MV-4-11 (cell line): Measurements from ENCODE around the gene POMZP3.
A peak's percentile ranks its signal among the peaks of the same experiment; 100 is the strongest.
"Not testable (repeated sequence)": the region's sequence is repeated elsewhere in the genome, so short reads cannot be mapped to it uniquely, and the experiment has no call there.

Source experiments
- DNase-seq: peaks from one replicate; lab custom pipeline; 2025; lab: John Stamatoyannopoulos, UW

POMZP3 gene

DNA sequence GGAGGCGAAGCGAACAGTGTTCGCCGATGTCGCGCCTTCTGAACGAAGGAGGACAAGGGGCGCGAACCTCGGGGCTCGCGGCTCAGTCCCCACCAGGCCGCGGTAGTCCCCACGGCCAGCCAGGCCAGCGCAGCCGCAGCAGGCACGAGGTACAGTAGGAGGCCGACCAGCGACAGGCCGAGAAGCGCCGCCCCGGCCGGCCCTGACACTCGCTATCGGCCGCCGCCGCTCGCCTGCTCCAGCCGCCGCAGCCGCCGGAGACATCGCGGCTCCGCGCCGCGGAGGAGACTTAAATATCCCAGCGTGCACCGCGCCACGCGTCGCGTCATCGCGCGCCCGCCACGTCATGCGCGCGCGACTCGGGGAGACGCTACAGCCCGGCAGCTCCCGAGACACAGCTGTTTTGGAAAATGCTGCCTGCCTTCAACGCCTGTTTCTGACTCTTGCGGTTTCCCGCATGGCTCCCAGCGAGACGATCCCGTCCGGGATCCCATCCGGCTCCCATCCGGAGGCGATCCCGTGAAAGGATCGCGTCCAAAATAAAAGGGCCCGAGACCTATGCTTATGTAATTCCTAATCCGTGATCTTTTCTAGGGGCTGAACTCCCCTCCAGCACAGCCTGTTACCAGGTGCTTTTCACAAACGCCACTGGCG lies at the start of gene POMZP3:
Gene POMZP3, minus strand, starts transcription at position 291 of the 654 bp plus-strand sequence. CDS start 1,215 bp downstream, outside the sequence.
- DNase-seq: not testable (repeated sequence)

DNA sequence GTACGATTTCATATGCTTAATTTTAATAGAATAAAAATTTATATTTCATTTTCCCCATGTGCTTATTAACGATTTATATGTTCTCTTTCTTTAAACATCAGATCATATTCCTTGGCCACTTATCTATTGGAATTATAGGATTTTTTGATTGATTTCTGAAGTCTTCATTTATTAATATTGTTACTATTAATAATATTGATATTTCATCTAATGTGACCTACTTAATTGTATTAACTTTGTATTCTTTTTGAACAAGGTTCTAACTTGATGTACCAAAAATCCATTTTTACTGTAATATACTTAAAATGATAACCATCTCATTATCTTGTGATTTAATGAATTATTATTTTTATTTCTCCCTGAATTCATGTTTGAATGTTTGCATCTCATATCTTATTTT lies 48.7 kb upstream of the POMZP3 start:
- not testable (repeated sequence) for DNase-seq

GRCh38 chr7:76673346-76673745 lies 46.3 kb upstream of the POMZP3 start:
- not testable (repeated sequence) for DNase-seq

- not testable (repeated sequence) for DNase-seq
Observed at GRCh38 chr7:76659212-76659611, 32.1 kb upstream of the POMZP3 start.

DNA sequence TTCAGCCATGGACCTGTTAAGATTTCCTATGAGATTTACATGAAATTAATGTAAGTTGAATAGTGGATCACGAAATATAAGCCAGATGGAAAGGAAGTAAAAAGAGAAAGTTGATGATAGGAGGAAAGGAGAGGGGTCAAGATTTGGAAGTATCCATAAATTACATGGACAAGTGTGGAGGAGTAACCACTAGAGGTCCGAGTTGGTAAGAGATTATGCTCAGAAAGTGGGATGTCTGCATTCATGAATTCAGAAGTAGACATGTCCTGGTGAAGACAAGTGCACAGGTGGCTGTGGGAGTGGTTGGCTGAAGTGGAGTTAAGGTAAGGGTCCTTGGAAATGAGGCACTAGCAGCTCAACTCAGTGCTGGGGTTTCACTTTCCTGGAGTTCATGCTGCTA lies 29.3 kb upstream of the POMZP3 start:
- DNase-seq: not testable (repeated sequence)

DNA sequence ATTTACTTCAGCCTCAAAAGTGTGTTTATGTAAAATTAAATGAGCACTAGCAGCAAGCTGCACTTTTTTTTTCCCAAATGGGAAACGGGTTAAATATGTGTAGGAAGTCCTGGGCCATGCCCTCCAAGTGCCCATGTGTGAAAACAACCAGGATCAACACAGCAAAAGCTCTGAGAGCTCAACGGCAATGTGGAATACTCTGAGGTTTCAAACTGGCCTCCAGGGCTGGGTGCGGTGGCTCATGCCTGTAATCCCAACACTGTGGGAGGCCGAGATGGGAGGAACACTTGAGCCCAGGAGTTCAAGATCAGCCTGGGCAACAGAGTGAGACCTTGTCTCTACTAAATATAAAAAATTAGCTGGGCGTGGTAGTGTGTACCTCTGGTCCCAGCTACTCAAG lies 15.5 kb upstream of the POMZP3 start:
- DNase-seq: not testable (repeated sequence)

DNA sequence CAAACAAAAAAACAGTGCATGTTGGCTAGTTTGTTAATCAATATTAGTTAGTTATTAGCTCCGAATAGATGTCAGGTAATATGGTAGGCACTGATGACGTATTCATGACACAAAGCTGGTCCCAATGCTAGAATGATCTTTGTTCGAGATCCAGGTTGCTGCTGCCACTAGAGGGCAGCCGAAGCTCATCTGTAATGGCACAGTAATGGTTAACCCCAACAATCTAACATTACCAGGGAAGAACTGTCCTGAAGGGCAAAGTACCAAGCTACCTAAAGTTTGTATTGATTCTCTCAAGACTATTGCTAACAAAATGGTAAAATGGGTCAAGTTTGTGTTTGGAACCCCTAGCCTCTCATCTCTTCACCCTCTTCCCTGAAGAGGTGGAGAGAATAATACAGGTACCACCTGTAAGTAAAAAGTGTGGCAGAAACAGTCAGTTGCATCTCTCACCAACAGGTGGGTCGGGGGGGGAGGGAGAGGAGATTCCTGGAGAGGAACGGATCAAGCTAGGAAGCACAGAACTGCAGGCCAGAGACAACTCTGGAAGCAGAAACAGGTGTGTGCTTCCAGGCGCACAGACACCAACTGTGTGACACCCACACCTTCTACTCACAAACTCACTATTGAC lies 10.1 kb upstream of the POMZP3 start:
- DNase-seq: not testable (repeated sequence)

DNA sequence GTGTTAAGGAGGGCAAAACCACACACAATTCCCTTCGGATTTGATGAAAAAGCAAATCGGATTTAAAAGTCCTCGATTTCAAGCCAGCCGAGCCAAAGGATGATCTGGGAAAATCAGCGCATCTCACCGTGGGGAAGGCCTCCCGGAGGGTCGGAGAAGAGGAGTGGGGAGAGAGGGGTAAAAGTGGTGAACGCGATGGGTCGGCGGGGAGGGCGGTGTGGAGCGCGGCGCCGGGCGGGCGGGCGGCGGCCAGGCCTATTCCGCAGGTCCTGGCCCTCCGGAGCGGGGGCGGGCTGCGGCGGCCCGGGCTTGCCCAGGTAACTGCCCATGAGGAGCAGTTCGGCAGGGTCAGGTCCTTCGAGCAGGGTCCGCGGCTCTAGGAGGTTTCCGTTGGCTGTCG lies 498 bp downstream of the POMZP3 start:
- DNase-seq: not testable (repeated sequence)

DNA sequence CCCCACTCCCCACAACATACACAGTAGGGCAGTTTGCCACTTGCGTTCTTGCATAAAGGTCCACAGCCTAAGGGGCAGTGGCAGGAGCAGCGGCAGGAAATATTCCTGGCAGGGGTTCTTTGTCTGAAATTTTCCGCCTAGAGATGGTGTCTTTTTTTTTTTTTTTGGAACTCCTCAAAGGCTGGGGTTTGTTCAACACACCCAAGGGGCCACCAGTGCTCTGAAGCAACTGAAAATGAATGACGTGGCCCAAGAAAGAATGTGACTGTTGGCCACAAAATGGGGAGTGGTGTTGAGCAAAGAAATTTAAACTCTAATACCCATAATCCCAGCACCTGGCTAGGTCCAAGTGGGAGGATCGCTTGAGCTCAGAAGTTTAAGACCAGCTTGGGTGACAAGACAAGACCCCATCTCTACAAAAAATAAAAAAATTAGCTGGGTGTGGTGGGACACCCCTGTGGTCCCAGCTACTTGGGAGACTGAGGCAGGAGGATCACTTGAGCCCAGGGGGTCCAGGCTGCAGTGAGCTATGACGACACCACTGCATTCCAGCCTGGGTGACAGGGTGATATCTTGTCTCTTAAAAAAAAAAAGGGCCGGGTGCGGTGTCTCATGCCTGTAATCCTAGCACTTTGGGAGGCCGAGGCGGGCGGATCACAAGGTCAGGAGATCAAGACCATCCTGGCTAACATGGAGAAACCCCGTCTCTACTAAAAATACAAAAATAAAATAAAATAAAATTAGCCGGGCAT lies 7.5 kb downstream of the POMZP3 start:
- not testable (repeated sequence) for DNase-seq

- DNase-seq: peak; percentile 53
Observed at GRCh38 chr7:76613783-76614182, 13.3 kb downstream of the POMZP3 start.

DNA sequence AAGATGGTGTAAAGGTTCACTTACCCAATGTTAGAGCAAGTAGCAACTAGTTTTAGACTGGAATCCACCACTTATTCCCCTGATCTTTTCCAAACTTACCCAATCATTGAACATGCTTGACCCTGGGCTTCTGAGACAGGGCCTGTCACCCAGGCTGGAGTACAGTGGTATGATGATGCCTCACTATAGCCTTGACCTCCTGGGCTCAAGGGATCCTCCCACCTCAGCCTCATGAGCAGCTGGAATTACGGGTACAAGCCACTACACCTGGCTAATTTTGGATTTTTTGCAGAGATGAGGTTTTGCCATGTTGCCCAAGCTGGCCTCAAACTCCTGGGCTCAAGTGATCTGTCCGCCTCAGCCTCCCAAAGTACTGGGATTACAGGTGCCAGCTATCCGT lies 14.8 kb downstream of the POMZP3 start:
- not testable (repeated sequence) for DNase-seq

GRCh38 chr7:76609864-76610263 lies 17.2 kb downstream of the POMZP3 start:
- DNase-seq: not testable (repeated sequence)

- DNase-seq: not testable (repeated sequence)
Observed at GRCh38 chr7:76608469-76608868, 18.6 kb downstream of the POMZP3 start.

DNA sequence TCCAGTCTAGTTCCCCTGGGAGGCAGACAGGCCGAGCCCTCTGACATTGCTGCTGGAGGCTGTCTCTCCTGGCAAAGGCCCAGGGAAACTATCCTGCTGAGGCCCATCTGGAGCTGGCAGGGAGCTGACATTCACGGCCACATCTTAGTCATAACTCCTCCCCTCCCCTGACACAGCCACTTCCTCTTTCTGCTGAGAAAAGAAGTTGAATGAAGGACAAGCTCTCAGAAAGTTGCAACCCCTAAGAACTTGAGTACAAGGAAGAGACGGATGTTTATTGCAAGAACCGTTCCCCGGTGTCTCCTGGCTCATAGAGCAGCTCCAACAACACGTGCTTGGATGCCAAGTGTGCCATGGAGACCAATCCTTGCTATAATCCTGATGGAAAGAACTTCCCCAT lies 21.1 kb downstream of the POMZP3 start:
- DNase-seq: peak; percentile 95

GRCh38 chr7:76600650-76601049 lies 26.4 kb downstream of the POMZP3 start:
- DNase-seq: not testable (repeated sequence)

- DNase-seq: not testable (repeated sequence)
Observed at GRCh38 chr7:76600116-76600482, 27.0 kb downstream of the POMZP3 start.

- DNase-seq: not testable (repeated sequence)
Observed at GRCh38 chr7:76598590-76599264, 28.4 kb downstream of the POMZP3 start.

DNA sequence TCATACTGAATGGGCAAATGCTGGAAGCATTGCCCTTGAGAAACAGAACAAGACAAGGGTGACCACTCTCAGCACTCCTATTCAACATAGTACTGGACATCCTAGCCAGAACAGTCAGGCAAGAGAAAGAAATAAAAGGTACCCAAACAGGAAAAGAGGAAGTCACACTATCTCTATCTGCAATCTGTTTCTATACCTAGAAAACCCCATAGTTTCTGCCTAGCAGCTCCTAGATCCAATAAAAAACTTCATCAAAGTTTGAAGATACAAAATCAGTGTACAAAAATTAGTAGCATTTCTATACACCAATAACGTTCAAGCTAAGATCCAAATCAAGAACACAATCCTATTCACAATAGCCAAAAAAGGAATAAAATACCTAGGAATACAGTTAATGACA lies 29.8 kb downstream of the POMZP3 start:
- not testable (repeated sequence) for DNase-seq

DNA sequence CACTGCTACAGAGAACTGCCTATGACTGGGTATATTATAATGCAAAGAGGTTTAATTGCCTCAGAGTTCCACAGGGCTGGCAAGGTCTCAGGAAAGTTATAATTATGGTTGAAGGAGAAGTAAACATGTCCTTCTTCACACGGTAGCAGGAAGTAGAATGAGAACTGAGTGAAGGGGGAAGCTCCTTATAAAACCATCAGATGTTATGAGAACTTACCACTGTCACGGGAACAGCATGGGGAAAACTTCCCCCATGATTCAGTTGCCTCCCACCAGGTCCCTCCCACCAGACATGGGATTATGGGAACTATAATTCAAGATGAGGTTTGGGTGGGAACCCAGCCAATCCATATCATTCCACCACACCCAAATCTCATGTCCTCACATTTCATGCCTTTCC lies 34.4 kb downstream of the POMZP3 start:
- DNase-seq: peak; percentile 49

GRCh38 chr7:76591602-76592304 lies 35.3 kb downstream of the POMZP3 start:
- peak; percentile 17 for DNase-seq

DNA sequence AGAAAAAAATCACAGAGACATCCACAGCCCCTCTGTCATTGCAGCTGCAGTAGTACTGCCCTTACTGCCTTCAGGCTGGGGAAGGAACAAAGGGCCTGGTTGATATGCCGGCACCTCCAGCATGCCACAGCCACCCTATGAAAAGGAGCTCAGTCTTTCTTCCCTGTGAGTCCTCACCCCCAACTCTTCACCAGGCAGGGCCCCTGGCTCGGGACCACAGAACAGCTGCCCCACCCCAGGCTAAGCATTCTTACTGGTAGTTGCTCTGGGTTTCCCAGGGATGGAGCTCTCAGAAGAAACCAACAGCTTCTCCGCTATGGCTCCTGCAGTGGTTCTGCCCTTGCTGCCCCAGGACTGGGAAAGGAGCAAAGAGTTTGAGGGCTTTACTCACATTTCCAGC lies 36.0 kb downstream of the POMZP3 start:
- DNase-seq: not testable (repeated sequence)

DNA sequence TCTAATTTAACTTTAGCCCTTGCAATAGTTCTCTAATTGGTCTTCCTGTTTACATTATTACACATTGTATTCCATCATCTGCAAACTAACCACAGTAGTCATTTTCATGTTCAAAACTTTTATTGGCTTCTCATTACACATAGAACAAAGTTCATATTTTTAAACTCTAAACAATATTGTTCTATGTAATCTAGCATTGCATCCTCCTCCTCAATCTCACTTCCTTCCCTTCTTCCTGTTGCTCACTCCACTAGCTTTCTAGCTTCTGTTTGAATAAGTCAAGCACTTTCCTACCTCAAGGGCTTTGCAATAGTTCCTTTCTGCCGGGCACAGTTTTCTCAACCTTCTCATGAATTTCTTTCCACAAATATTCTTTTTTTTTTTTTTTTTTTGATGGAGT lies 38.5 kb downstream of the POMZP3 start:
- DNase-seq: not testable (repeated sequence)
